Activated B cell treated with CpG ODN at 0.5 μM for 24 hours (primary cell): ENCODE results near the gene FAM174C. TPM values are rescaled to one million over a fixed set of nuclear protein-coding genes. Genes with fewer than 3 reads are reported as not detected.

Experiments
- ATAC-seq: fragments of 200-7000 bp; cut with Tn5 transposase; one replicate; pipeline ENCODE4 v1.10.0; 2021; ENCODE audit warnings: low read depth, mild to moderate bottlenecking, moderate library complexity
- CTCF ChIA-PET: fragments of 350-600 bp; sonication (Branson Sonifier 250); formaldehyde crosslinking; loops from one replicate; lab custom pipeline; 2021; ENCODE audit warnings: antibody characterized with exemption; lab: Charles Lee
- POLR2A ChIA-PET: fragments of 350-600 bp; sonication (Branson Sonifier 250); formaldehyde crosslinking; loops from one replicate; lab custom pipeline; 2021; ENCODE audit warnings: antibody characterized with exemption; lab: Charles Lee
- DNase-seq: peaks from one replicate; pipeline ENCODE4 v3.0.0; 2022
- H3K27ac Mint-ChIP-seq: one replicate; pipeline ENCODE4 v1.8.0; 2020; ENCODE audit warnings: mixed read lengths
- H3K27me3 Mint-ChIP-seq: one replicate; pipeline ENCODE4 v1.8.0; 2021; ENCODE audit warnings: mixed read lengths
- H3K36me3 Mint-ChIP-seq: one replicate; pipeline ENCODE4 v1.8.0; 2021; ENCODE audit warnings: low read depth, mixed read lengths
- H3K4me1 Mint-ChIP-seq: one replicate; pipeline ENCODE4 v1.8.0; 2021; ENCODE audit warnings: mixed read lengths
- H3K4me3 Mint-ChIP-seq: one replicate; pipeline ENCODE4 v1.8.0; 2020; ENCODE audit warnings: mild to moderate bottlenecking, mixed read lengths
- H3K9me3 Mint-ChIP-seq: one replicate; pipeline ENCODE4 v1.8.0; 2020; ENCODE audit warnings: mixed read lengths
- intact Hi-C: fragments of 100-400 bp; cut with micrococcal nuclease; formaldehyde crosslinking; loops from one replicate; pipeline ENCODE4 v1.15.1; 2024
- total RNA-seq: library from RNA; stranded (reverse); gene quantifications from 2 replicates; pipeline ENCODE4 v1.2.3, GENCODE V29; 2022
- TF ChIP-seq, protein P1 (sequence below): fragments of 200-600 bp; IDR thresholded peaks from one replicate; pipeline ENCODE4 v1.8.0; 2022; ENCODE audit warnings: antibody characterized with exemption, mild to moderate bottlenecking

FAM174C gene
- total RNA-seq, 1 donor from 2014 or later, result 47.9 TPM

DNA sequence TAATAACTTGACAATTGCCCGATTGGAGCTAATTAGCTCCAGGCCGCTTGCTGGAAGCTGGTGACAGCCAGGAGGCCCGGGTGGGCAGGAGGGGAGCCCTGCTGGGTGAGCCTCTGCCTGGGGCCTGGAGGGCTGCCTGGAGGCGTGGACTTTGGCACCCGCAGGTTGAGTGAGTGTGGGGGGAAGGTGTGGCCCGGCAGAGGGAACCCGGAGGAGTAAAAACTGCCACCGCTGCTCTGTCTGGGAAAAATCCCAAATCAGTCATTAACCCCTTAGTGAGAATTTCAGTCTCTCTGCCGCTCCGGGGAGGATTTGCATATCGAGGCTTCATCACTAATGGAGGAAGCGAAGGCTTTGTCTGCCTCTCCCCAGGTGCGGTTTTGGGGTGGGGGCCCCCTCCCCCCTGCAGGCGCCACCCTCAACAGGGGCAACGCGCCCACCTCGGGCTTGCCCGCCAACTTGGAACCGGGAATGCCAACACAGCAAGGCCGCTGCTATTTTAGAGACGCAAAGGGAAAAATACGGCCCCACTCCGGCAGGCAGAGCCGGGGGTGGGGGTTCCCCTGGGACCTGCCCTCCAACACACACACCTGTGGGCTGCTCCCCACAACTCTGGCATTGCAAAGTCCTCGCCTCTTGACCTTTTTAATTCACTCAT lies 16.6 kb downstream of the FAM174C start:
- ChIA-PET CTCF (no interaction called here), POLR2A (interaction anchor here (0.6 kb wide), 1 partner anchor 1566 kb away, joined by 5 read pairs; no protein-coding TSS in a partner anchor)
- H3K4me3 Mint-ChIP-seq, result no peak overlapping the region
- no peak for ATAC-seq
- H3K4me1 Mint-ChIP-seq, result peaks cover 9% of the 10 kb centered on the region
- DNase-seq, result no peak
- intact Hi-C loops, result no loop called here
- TF ChIP-seq, protein P1, sequence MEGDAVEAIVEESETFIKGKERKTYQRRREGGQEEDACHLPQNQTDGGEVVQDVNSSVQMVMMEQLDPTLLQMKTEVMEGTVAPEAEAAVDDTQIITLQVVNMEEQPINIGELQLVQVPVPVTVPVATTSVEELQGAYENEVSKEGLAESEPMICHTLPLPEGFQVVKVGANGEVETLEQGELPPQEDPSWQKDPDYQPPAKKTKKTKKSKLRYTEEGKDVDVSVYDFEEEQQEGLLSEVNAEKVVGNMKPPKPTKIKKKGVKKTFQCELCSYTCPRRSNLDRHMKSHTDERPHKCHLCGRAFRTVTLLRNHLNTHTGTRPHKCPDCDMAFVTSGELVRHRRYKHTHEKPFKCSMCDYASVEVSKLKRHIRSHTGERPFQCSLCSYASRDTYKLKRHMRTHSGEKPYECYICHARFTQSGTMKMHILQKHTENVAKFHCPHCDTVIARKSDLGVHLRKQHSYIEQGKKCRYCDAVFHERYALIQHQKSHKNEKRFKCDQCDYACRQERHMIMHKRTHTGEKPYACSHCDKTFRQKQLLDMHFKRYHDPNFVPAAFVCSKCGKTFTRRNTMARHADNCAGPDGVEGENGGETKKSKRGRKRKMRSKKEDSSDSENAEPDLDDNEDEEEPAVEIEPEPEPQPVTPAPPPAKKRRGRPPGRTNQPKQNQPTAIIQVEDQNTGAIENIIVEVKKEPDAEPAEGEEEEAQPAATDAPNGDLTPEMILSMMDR, result no peak
- no peaks in the 10 kb centered on the region for H3K36me3 Mint-ChIP-seq
- no peaks in the 10 kb centered on the region for H3K9me3 Mint-ChIP-seq
- peaks cover 20% of the 10 kb centered on the region for H3K27me3 Mint-ChIP-seq
- no peak overlapping the region for H3K27ac Mint-ChIP-seq

DNA sequence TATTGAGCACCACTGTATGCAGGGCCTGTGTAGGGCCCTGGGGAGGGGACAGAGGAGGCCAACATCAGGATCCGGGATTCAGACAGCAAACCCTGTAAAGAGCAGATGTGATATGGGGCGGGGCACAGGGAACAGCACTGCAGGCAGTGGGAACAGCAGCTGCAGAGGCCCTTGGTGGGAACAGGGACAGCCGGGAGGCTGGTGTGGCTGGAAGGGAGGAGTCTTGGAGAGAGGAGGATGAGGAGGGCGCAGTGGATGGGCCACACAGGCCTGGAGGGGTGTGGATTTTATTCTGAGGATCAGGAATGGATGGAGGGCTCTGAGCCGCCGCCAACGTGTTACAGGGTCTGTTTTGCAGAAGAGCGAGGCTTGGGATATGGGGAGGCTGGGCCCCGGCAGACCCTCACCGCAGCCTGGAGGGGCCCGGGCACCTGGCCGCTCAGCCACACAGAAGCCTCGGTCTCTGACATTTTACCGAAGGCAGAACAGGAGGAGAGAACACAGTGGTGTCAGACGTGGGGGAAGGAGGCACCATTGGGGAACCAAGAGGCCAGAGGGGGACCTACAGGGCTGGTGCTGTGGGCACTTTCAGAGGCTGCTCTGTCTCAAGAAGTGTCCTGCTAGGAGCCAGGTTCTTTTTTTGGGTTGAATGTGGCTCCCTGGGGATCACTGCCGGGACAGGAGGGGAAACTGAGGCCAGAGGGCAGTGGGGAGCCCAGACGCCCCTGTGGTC lies 17.3 kb downstream of the FAM174C start:
- TF ChIP-seq, protein P1, result no peak
- ChIA-PET POLR2A (no interaction called here), CTCF (no interaction called here)
- DNase-seq (no peak), ATAC-seq (no peak)
- H3K9me3 Mint-ChIP-seq, result no peaks in the 10 kb centered on the region
- intact Hi-C loops, result no loop called here
- H3K4me3 Mint-ChIP-seq, result no peak overlapping the region
- H3K36me3 Mint-ChIP-seq, result no peaks in the 10 kb centered on the region
- H3K4me1 Mint-ChIP-seq, result peaks cover 9% of the 10 kb centered on the region
- H3K27ac Mint-ChIP-seq, result no peak overlapping the region
- peaks cover 20% of the 10 kb centered on the region for H3K27me3 Mint-ChIP-seq

DNA sequence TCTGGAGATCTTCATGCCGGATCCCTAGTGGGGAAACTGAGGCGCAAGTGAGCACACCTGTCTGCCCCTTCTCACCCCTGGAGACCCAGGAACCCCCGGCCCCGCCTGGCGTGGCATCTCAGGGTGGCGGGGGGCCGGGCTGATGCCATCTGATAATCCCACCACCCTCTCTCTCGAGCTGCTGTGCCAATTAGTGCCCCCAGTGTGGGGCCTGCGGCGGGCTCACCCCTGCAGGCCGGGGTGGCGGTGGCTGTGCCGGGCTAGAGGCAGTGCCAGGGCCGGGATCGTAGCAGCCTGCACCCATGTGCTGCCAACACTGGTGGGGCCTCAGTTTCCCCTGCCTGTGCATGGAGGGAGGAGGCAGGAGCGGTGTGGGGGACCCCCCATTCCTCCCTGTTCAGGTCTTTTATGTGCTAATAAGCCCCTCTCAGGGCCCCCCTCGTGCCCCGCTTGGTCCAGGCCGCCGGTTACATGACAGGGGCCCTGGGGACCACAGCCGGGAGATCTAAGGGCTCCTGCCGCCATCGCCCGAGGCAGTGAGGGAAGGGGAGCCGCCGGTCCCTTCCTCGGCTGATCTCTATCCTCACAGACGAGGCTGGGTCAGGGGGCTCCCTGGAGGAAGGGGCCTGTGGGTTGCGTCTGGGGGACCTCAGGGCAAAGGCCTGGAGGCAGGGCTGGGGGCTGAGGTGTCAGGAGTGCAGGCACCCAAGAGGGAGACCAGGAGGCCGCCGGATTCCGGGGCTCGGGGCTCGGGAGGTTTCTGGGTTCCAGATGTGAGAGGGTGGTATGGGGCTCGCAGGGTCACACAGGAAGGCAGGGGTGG lies 18.7 kb downstream of the FAM174C start:
- TF ChIP-seq, protein P1, result no peak
- peaks cover 9% of the 10 kb centered on the region for H3K4me1 Mint-ChIP-seq
- H3K36me3 Mint-ChIP-seq, result no peaks in the 10 kb centered on the region
- ATAC-seq (no peak), DNase-seq (no peak)
- H3K4me3 Mint-ChIP-seq, result no peak overlapping the region
- intact Hi-C loops, result no loop called here
- CTCF ChIA-PET, result no interaction called here
- peaks cover 14% of the 10 kb centered on the region for H3K27me3 Mint-ChIP-seq
- no peaks in the 10 kb centered on the region for H3K9me3 Mint-ChIP-seq
- H3K27ac Mint-ChIP-seq, result no peak overlapping the region
- POLR2A ChIA-PET, result no interaction called here

DNA sequence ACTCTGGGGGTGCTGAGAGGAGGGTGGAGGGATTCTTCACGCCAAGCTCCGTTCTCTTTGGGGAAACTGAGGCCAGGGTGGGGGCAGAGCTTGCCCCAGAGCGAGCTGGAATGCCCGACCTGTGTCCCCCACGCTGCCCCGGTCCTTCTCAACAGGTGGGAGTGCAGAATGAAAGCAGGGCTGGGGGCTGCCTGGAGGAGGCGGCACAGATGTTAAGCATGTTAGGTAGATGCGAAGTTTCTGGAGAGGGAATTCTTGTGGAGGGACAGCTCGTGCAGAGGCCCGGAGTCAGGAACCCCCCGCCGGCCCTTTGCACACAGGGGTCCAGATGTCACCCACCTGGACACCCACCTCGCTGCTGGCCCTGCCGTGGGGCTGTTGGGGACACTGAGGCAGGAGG lies 19.4 kb downstream of the FAM174C start:
- TF ChIP-seq, protein P1, result no peak
- Mint-ChIP-seq H3K9me3 (no peaks in the 10 kb centered on the region), H3K27me3 (peaks cover 11% of the 10 kb centered on the region), H3K4me3 (no peak overlapping the region), H3K27ac (no peak overlapping the region), H3K4me1 (peaks cover 9% of the 10 kb centered on the region), H3K36me3 (no peaks in the 10 kb centered on the region)
- intact Hi-C loops, result no loop called here
- ATAC-seq (no peak), DNase-seq (no peak)
- POLR2A ChIA-PET, result no interaction called here
- CTCF ChIA-PET, result no interaction called here
